GM10266 (cell line): ENCODE results near the gene ATP2B3.

ENCODE experiments used
- DNase-seq: peaks from one replicate; pipeline ENCODE4 v3.0.0; 2012; ENCODE audit errors: extremely low spot score
- CTCF ChIP-seq: IDR thresholded peaks from 2 replicates; pipeline ENCODE4 v1.5.1; 2012; ENCODE audit warnings: mild to moderate bottlenecking, low read depth; ENCODE audit not compliant: control insufficient read depth, insufficient read depth; ENCODE audit errors: missing control alignments

Gene ATP2B3

GRCh38 chrX:153533091-153533490 lies 15.6 kb downstream of the ATP2B3 start:
- TF ChIP-seq CTCF = no peak
- no peak for DNase-seq

GRCh38 chrX:153537080-153537479 lies 19.6 kb downstream of the ATP2B3 start:
- TF ChIP-seq CTCF = no peak
- DNase-seq = no peak

GRCh38 chrX:153537526-153538295 lies 20.3 kb downstream of the ATP2B3 start:
- DNase-seq = no peak
- TF ChIP-seq CTCF = no peak

GRCh38 chrX:153538424-153538823 lies 21.0 kb downstream of the ATP2B3 start:
- DNase-seq = no peak
- TF ChIP-seq CTCF = no peak

- DNase-seq = peak; percentile 71
Measured at GRCh38 chrX:153539171-153539978, 21.9 kb downstream of the ATP2B3 start.

GRCh38 chrX:153539979-153540358 lies 22.5 kb downstream of the ATP2B3 start:
- DNase-seq = no peak
- no peak for TF ChIP-seq CTCF

More at GRCh38 chrX:153539171-153539978, 21.9 kb downstream of the ATP2B3 start:
- peak; percentile 88 for TF ChIP-seq CTCF

GRCh38 chrX:153544727-153545126 lies 27.3 kb downstream of the ATP2B3 start:
- TF ChIP-seq CTCF = no peak
- DNase-seq = no peak
